Subcutaneous preadipocyte (primary cell): ENCODE results near the gene WDR49. TPM values are rescaled to one million over a fixed set of nuclear protein-coding genes. Genes with fewer than 3 reads are reported as not detected.

Source experiments
- small RNA-seq: library from RNA; depleted of rRNA; stranded (forward); fragments of <200 nt; gene quantifications from one replicate; pipeline ENCODE3, GENCODE V24; 2012
- total RNA-seq: library from RNA; depleted of rRNA; stranded (reverse); fragments of >200 nt; gene quantifications from 2 replicates; pipeline ENCODE4 v1.2.3, GENCODE V29; 2012

The WDR49 gene
- total RNA-seq: under 0.01 and 0.20 TPM in 2 replicates

GRCh38 chr3:167653760-167654159 is at the start of gene WDR49:
Gene WDR49, minus strand, starts transcription at chr3:167653942. Its CDS starts 517 bp downstream, at chr3:167653425.

GRCh38 chr3:167473863-167474262 is 179.9 kb downstream of the WDR49 start, which contains the start of gene SERPINI2:
Gene SERPINI2, minus strand, starts transcription at chr3:167474042. Its CDS starts 2,208 bp downstream, at chr3:167471834.

Small RNA genes within 50 kb of the gene (small RNA-seq; reads per million reads assigned to genes)
- gene HMGN1P8: not detected

Other genes with a start within 250 kb of the WDR49 start
- not detected in 2 replicates for gene SERPINI2, start 179.9 kb downstream of the WDR49 start, total RNA-seq
- gene PDCD10, start 81.0 kb upstream of the WDR49 start, total RNA-seq: 46.3 and 47.1 TPM in 2 replicates
- gene SERPINI1, start 81.8 kb upstream of the WDR49 start, total RNA-seq: 0.78 and 1.5 TPM in 2 replicates